NCI-H2107 treated with DMSO at 0.1 percent for 48 hours (cell line): ENCODE results near the gene FRMD6.
"Not testable (repeated sequence)": the region's sequence is repeated elsewhere in the genome, so short reads cannot be mapped to it uniquely, and the experiment has no call there.

Experiments
- DNase-seq: peaks from one replicate; lab custom pipeline; 2025; ENCODE audit not compliant: unreplicated experiment; lab: John Stamatoyannopoulos, UW

Gene FRMD6

DNA sequence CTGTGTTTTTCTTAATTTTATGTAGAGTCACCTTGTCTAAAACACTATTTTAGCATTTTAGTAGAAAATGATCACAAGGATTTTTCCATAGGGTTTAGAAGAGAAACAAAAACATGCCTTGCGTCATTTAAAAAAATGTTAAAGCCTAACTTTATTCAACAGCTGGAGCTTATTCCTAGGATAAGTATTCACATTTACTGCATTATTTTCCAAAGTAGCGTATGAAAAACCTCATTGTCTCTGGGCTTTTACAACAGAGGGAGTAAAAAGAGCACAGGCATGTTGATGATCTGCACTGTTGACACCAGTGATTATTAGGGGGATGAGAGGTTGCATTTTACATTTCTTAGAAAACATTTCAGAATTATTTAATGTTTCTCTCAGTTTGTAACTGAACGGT lies 66.1 kb downstream of the FRMD6 start:
- DNase-seq: no peak

DNA sequence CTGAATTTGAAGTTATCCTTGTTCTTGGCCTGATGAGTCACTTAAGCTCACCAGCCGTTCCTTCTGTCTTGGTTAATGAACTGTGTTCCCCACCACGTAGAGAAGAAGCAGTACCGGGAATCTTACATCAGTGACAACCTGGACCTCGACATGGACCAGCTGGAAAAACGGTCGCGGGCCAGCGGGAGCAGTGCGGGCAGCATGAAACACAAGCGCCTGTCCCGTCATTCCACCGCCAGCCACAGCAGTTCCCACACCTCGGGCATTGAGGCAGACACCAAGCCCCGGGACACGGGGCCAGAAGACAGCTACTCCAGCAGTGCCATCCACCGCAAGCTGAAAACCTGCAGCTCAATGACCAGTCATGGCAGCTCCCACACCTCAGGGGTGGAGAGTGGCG lies 68.2 kb downstream of the FRMD6 start:
- DNase-seq: no peak

- no peak for DNase-seq
These were observed 72.3 kb downstream of the FRMD6 start for GRCh38 chr14:51723990-51724389.

- no peak for DNase-seq
These were observed 72.9 kb downstream of the FRMD6 start for GRCh38 chr14:51724650-51725049.

DNA sequence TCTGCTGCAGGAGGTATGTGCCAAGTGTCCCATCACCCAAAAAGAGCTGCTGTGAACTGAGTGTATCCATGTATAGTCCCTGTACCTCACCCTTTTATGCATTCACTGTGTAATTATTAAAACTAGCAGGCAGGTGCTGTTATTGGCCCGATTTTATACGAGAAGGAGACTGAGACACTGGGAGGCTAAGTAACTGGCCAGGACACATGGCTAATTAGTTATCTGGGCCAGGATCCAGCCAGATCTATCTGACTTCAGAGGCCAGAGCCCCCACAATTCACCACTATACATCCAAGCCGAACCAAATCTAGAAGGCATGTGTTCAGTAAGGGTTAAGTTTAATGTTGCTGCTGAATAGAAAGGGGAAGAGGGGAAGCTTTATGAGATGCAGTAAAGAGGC lies 73.4 kb downstream of the FRMD6 start:
- DNase-seq: no peak

- no peak for DNase-seq
These were observed 74.6 kb downstream of the FRMD6 start for GRCh38 chr14:51726166-51726899.

- no peak for DNase-seq
These were observed 75.8 kb downstream of the FRMD6 start for GRCh38 chr14:51727526-51727925.

DNA sequence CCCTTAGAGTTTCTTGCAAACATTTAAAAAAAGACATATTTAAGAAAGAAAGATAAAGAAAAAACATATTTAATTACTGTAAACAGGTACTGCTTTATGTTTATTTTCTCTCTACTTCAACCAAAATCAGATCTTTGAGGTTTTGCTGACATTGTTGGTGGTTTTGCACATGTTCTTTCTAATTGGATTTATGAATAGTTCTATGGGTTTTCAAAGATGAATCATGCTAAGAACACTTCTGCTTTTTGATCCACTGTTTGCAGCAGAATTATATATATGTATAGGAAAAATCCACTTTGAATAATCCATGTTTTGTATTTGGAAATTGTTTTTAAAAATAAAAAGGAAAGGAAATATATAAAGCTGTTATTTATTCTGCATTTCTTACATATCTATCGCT lies 78.4 kb downstream of the FRMD6 start:
- no peak for DNase-seq

DNA sequence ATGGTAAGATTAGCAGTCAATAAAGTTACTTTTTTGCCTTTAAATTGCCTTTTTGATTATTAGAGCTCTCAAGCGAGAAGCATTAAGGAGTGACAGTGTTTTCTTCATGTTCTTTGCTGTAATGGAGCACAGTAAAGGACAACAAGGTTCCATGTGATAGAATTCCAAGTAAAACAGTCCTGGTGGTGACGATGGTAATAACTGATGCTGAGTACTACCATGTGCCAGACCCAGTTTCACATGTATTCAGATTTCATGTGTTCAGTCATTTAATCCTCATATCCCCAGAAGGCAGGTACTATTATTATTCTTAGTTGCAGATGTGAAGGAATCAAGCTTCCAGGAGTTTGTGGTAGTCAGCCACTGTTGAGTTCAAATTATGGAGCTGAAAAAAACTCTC lies 79.0 kb downstream of the FRMD6 start:
- DNase-seq: no peak

DNA sequence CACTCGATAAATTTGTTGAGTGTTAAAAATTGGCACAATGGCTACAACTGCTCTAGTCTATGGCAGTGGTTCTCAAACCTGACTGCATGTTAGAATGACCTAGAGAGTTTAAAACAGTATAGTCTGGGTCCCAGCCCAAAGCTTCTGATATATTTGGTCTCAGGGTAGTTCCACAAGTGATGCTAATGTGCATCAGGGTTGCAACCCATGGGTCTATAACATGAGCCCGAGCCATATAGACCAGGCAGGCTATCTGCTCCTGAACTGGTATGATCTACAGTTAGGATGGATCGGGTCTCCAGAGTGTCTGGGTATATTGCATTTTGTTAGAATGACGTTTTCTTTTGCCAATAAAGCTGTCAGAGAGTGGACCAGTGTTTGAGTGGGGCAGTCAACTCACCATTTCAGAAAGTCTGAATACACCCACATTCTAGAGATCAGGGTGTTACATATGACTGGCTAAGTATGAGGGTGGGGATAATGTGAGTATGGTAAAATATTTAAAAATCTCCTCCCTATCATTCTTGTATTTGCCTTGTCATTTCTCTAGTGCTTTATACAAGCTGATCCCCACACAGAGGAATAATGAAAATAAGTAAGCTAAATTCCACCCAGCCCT lies 80.9 kb downstream of the FRMD6 start:
- no peak for DNase-seq

GRCh38 chr14:51733147-51733546 lies 81.4 kb downstream of the FRMD6 start:
- DNase-seq: no peak

GRCh38 chr14:51735851-51736250 lies 84.1 kb downstream of the FRMD6 start:
- no peak for DNase-seq

DNA sequence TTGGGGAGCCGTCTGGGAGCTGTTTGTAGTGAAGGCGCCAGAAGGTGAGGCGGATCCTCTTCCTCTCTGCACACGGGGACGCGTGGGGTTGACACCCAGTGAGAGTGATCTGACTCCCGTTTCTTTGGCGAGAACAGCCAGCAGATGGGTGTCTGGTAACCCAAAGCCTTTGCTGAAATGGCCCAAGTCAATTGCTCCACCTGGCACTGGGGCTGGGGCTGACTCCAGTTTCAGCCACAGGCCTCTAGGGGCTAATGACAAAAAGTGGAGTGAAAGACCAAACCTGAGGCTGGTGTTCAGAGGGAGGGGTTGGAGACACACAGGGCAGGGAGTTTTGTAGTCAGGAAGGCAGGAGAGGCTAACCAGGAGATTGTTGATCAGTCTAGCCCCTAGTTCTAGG lies 87.0 kb downstream of the FRMD6 start:
- peak; percentile 81 for DNase-seq

GRCh38 chr14:51743588-51744000 lies 91.9 kb downstream of the FRMD6 start:
- DNase-seq: no peak

DNA sequence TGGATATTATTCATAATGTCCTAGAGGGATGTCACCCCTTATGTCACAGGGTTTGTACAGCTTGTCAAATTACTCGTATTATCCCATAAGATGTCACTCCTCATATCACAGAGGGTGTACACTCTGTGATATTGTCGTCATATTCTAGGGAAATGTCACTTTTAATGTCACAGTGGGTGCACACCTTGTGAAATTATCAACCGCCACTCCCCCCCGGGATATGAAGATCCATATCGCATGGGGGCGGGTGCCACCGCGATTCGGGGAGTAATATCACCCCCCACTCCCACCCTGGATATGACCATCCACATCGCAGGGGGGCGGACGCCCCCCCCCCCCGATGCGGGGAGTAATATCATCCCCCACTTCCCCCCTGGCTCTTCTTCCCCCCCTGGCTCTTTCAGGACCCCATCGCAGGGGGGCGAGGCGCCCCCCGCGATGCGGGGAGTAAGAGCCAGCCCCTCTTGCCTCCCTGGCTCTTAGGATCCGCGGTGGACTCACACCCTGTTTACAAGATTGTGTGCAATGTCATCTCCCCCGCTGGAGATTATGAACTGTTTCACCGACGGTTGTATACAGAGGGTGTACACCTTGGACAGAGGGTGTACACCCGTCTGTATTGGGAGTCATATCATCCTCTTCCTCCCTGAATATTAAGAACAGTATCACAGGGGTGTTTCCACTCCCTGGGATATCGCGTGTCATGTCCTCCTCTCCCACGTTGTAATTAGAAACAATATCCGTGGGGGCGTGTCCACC lies 92.8 kb downstream of the FRMD6 start:
- DNase-seq: no peak

GRCh38 chr14:51746823-51747222 lies 95.1 kb downstream of the FRMD6 start:
- DNase-seq: not testable (repeated sequence)

DNA sequence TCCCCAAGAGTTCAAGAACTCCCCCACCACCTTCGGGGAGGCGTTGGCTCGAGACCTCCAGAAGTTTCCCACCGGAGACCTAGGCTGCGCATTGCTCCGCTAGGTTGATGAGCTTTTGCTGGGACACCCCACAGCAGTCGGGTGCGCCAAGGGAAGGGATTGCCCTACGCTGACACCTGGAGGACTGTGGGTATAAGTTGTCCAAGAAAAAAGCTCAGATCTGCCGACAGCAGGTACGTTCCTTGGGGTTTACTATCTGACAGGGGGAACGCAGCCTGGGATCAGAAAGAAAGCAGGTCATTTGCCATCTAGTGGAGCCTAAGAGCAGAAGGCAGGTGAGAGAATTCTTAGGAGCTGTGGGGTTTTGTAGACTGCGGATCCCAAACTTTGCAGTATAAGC lies 98.8 kb downstream of the FRMD6 start:
- no peak for DNase-seq

GRCh38 chr14:51751611-51752345 lies 100.1 kb downstream of the FRMD6 start:
- not testable (repeated sequence) for DNase-seq

- DNase-seq: not testable (repeated sequence)
These were observed 106.0 kb downstream of the FRMD6 start for GRCh38 chr14:51757756-51758155.

- no peak for DNase-seq
These were observed 108.2 kb downstream of the FRMD6 start for GRCh38 chr14:51759950-51760349.

DNA sequence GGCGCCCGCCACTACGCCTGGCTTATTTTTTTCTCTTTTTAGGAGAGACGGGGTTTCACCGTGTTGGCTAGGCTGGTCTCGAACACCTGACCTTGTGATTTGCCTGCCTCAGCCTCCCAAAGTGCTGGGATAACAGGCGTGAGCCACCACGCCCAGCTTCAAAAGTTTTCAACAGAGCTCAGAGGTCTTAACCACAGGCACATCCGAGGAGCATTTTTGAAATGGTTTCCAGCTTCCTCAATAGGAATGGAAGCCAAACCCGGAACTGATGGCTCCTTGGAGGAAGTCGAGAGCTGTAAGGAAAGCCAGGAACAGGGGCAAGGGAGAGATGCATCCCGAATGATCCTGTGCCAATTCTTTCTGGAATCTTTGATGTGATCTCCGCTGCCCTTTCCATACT lies 114.0 kb downstream of the FRMD6 start:
- DNase-seq: not testable (repeated sequence)
